ENCODE measurements around the gene WWOX. TPM values are rescaled to one million over a fixed set of nuclear protein-coding genes. Genes with fewer than 3 reads are reported as not detected.

WWOX gene
- total RNA-seq, 1 experiment from 2014 or later, result 15.6 TPM

- no peak overlapping the region for H3K23ac ChIP-seq (ENCODE audit: insufficient read length, low read depth, low read length)
- H3K36me3 Mint-ChIP-seq (ENCODE audit: insufficient read depth in 1 of 3, low read depth in 3 of 3), result no peaks in the 10 kb centered on the region
- no peak overlapping the region for H3K4me2 ChIP-seq (ENCODE audit: insufficient read depth, insufficient read length, low read length)
- no peaks in the 10 kb centered on the region for H3K27me3 ChIP-seq (ENCODE audit: insufficient read depth, low read length)
- no peak overlapping the region for H4K91ac ChIP-seq (ENCODE audit: insufficient read length, low read depth, low read length)
- H4K20me1 ChIP-seq (ENCODE audit: control insufficient read depth, insufficient read depth, insufficient read length), result no peaks in the 10 kb centered on the region
- no peaks in the 10 kb centered on the region for H3K27me3 Mint-ChIP-seq (ENCODE audit: low read depth)
- H3K23me2 ChIP-seq (ENCODE audit: insufficient read length, low read depth, low read length, poor library complexity, severe bottlenecking), result no peaks in the 10 kb centered on the region
- no peak overlapping the region for H3K4me3 Mint-ChIP-seq
- no peak overlapping the region for H2AK5ac ChIP-seq (ENCODE audit: insufficient read length, low read length)
- no peaks in the 10 kb centered on the region for H3K79me1 ChIP-seq (ENCODE audit: insufficient read depth, low read depth, low read length, poor library complexity, severe bottlenecking)
- no peaks in the 10 kb centered on the region for H3K9me3 ChIP-seq (ENCODE audit: control insufficient read depth, low read depth, low read length)
- no peaks in the 10 kb centered on the region for H3K9me3 Mint-ChIP-seq
- H2BK20ac ChIP-seq (ENCODE audit: low read depth, low read length, poor library complexity, severe bottlenecking), result no peak overlapping the region
- no peak overlapping the region for H2BK5ac ChIP-seq (ENCODE audit: insufficient read length, low read length)
- H3K9ac ChIP-seq (ENCODE audit: extremely low read depth, insufficient read length, low read length), result no peak overlapping the region
- H3K79me2 ChIP-seq (ENCODE audit: insufficient read depth, low read length), result no peaks in the 10 kb centered on the region
- H2BK12ac ChIP-seq (ENCODE audit: insufficient read length, low read depth, low read length), result no peak overlapping the region
- no peak overlapping the region for H3K27ac Mint-ChIP-seq
- no peak overlapping the region for H2AFZ ChIP-seq (ENCODE audit: low read length)
- no peak overlapping the region for H3K18ac ChIP-seq (ENCODE audit: insufficient read length, low read depth, low read length)
- no peak overlapping the region for H3K27ac ChIP-seq (ENCODE audit: insufficient read length, low read depth, low read length)
- H4K8ac ChIP-seq (replicated peaks; ENCODE audit: insufficient read length, low read depth, low read length), result no peak overlapping the region
- no peak overlapping the region for H3K4ac ChIP-seq (ENCODE audit: low read depth, low read length)
- H3K4me1 Mint-ChIP-seq, result no peaks in the 10 kb centered on the region
- no peak overlapping the region for H2BK120ac ChIP-seq (ENCODE audit: low read depth, low read length, poor library complexity, severe bottlenecking)
- no peak overlapping the region for H3T11ph ChIP-seq (ENCODE audit: low read length)
- H2BK15ac ChIP-seq (ENCODE audit: low read depth, low read length), result no peak overlapping the region
- no CpG with 5 or more reads among the region's 4 CpGs for WGBS (ENCODE audit: extremely low coverage, insufficient read length, low lambda C conversion rate)
- H3K14ac ChIP-seq (ENCODE audit: insufficient read depth, low read length), result no peak overlapping the region
- no peak overlapping the region for H4K5ac ChIP-seq (ENCODE audit: insufficient read length, low read depth, low read length)
- no peak overlapping the region for H3K56ac ChIP-seq (ENCODE audit: insufficient read length, low read depth, low read length)
- TF ChIP-seq CTCF (conservative IDR thresholded peaks at IDR 0.05), result no peak
- H3K4me1 ChIP-seq (ENCODE audit: insufficient read depth, low read length), result no peaks in the 10 kb centered on the region
- no peak for DNase-seq
These were observed 424.7 kb downstream of the WWOX start for GRCh38 chr16:78524066-78524595.
